HG02840 (cell line): Measurements from ENCODE around the gene SGSH.
"Not testable (repeated sequence)": the region's sequence is repeated elsewhere in the genome, so short reads cannot be mapped to it uniquely, and the experiment has no call there.

Experiments used
- ATAC-seq: cut with Tn5 transposase; IDR thresholded peaks from one replicate; pipeline ENCODE4 v1.9.1; 2021; ENCODE audit warnings: mild to moderate bottlenecking, moderate library complexity, moderate number of reproducible peaks; ENCODE audit not compliant: unreplicated experiment, low FRiP score

SGSH gene

DNA sequence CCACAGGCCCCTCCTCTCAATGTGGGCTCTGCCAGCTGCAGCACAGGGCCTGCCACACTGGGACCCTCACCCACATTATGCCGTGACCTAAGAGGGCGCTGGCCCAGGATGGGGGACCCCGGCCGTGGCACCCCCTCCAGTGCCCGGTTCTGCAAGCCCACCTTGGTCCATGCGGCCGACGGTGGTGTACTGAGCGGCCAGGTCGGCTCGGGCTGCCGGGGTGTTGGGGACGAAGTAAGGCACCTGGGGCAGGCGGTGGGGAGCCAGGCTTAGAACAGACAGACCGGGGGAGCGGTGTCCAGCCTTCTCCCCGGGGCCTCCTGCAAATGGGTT lies 6.5 kb downstream of the SGSH start:
- ATAC-seq: no peak

DNA sequence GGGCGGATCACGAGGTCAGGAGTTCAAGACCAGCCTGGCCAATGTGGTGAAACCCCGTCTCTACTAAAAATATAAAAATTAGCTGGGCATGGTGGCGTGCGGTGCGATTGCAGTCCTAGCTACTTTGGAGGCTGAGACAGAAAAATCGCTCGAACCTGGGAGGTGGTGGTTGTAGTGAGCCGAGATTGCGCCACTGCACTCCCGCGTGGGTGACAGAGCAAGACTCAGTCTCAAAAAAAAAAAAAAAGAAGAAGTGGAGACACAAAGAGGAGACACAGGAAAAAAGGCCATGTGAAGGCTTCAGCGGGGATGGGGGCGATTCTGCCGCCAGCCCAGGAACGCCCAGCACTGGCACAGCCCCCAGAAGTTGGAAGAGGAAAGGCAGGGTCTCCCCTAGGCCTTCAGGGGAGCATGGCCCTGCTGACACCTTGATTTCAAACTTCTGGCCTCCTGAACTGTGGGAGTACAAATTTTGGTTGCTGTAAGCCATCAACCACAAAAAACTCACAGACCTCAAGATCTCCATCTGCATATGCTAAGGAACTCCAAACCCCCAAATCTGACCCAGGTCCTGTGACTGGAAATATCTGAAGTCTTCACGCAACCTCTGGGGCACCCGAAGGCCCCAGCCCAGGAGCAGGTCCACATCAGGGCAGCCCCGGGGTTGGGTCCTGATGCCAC lies 7.0 kb downstream of the SGSH start:
- ATAC-seq: no peak

DNA sequence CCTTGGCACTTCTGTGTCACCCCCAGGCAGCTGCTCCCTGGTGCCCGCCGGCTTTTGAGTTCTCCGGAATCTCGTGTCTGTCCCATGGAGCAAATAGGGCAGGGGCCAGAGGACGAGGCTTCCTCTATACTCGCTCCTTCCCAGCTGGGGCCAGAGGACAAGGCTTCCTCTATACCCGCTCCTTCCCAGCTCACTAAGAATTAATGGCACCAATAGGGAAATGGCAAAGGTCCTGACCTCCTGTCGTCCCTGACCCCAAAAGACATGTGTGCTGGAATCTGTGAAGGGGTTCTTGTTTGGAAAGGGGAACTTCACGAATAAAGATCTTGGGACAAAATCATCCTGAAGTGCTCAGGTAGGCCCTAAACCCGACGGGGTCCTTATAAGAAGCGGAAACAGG lies 7.6 kb downstream of the SGSH start:
- no peak for ATAC-seq

DNA sequence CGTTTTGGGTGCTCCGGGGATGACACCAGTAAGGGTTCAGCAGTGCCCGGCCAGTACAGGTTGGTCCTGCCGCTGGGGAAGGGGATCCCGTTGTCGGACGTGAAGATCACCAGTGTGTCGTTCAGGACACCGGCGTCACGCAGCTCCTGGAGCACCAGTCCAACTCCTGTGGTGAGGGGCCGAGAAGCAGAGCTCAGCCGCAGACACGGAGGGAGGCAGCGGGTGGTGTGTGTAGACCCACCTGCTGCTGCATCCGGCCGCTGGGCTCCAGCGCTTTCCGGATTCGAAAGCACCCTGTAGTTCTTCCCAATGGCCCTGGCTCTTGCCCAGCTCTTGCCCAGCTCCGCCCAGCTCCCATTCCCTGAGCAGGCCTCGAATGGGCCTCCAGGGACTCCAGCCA lies 8.0 kb downstream of the SGSH start:
- no peak for ATAC-seq

DNA sequence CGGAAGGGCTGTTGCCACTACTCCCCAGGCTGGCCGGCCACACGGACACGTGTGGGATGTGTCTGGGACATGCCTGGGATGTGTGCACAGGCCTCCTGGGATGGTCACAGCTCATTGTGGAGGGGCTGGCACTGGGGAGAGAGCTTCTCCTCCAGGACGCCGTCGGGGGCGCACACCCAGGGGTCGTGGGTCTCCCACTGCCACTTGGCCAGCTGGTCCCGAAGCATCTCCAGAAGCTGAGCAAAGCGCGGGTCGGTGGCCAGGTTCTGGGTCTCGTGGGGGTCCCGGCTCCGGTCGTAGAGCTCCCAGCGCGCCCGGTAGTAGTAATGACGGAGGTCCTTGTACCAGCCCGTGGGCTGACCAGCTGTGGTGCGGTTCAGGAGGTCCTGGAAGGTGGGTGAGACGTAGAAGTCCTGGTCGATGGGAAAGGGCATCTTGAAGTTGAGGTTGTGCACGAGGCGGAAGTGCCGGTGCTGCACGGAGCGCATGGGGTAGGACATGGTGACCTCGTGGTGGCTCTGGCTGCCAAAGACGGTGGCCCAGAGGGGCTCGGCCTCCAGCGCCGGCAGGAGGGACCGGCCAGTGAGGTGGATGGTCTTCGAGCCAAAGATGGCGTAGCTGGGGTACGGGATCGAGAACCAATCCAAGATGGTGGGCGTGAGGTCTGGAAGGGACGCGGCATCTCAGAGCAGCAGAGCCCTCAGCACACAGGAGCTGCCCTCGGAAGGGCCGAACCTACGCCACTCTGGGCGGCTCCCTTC lies 9.6 kb downstream of the SGSH start:
- ATAC-seq: no peak

DNA sequence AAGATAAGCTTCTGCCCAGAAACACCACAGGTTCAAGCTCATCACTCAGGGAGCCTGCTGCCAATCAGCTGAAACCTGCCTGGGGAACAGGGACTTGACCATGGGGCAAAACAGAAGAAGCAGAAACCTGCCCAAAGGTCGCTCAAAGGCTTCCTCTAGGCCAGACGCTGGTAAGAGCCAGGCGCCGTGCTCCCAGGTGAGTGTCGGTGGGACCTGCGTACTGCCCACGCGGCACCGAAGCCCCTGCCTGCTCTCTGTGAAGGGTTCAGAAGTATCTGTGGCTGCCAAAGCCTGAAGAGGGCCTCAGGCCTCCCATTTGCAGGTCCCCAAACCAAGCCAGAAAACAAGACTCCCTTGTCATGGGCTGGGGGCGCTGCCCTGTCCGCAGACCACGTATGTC lies 10.4 kb downstream of the SGSH start:
- no peak for ATAC-seq

DNA sequence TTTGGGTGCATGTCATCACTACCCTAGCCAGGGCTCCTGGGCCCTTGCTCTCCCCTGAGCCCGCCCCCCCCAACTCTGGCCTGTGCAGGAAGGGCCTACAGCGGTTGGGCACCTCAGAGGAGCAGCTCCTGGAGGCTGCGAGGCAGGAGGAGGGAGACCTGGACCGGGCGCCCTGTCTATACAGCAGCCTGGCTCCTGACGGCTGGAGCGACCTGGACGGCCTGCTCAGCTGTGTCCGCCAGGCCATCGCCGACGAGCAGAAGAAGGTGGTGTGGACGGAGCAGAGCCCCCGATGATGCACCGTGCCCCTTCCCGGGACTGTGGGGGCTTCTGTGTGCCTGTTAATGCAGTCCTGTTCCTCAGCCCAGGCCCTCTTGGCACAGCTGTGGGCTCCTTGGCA lies 12.1 kb downstream of the SGSH start:
- ATAC-seq: no peak

DNA sequence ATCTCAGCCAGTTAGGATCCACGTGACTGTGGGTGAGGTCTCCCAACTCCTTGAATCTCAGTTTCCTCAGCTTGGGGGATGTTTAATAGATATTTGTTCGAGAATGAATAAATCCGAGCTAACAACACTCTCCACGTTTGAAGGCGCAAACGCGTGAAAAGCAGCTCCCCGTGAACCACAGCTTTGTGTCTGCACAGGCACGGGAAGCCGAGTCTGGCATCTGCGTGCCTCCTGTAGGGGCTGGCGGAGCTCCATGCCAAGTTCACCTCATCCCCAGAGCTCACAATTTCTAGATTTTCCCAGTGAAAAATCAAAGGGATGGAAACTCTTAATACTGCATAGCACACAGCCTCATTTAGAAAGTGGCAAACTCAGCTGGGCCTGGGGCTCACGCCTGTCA lies 14.3 kb downstream of the SGSH start:
- ATAC-seq: no peak

DNA sequence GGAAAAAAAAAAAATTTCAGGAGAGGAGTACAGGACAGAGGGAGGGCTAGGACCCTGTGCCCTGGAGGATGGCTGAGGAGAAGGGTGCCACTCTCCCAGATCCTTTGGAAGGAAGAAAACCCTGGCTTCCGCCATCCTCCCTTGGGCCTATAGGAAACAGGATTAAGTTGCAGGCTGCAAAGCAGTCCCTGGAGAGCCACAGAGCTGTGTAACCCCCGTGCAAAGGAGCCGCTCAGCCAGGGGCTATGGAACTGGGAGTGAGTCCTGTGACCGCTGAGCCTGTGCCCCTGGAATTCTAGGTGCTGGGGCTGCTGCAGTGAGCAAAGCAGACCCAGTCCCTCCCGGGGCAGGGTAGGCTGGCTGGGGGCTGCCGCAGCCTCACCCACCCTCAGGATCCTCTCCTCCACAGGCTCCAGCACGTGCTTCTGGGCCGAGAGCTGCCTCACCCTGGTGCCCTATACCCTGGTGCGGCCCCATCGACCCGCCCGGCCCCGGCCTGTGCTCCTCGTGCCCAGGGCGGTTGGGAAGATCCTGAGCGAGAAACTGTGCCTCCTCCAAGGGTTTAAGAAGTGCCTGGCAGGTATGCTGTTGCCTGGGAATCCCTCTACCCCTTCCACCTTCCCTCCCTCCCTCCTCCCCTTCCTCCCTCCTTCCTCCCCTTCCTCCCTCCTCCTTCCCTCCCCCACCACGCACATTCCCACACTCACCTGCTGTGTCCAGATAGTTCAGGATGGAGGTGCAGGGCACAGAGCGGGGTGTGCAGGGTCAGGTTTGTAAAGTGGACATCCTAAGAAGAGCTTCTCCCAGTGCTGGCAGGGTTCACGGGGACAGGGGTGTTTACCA lies 15.3 kb downstream of the SGSH start:
- ATAC-seq: no peak

DNA sequence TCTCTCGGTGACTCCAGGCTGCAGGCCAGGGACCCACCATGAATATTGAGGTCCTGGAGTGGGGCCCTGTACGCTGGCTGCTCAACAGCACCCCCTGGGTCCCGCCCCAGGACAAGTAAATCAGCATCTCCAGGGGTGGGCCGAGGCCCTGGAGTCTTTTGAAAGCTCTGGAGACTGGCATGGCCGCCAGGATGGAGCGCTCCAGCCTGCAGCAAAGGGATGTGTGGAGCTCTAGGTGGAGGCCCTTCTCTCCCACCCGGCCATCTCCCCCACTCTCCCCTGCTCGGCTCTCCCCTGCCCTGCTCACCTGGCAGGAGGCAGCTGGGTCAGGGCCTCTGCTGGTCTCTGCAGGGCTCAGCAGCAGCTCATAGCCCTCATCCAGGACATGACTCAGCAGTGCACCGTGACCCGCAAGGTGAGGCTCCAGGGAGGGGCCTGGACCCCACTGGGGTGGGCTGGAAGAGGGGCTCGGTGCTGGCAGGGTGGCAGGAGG lies 16.6 kb downstream of the SGSH start:
- no peak for ATAC-seq

DNA sequence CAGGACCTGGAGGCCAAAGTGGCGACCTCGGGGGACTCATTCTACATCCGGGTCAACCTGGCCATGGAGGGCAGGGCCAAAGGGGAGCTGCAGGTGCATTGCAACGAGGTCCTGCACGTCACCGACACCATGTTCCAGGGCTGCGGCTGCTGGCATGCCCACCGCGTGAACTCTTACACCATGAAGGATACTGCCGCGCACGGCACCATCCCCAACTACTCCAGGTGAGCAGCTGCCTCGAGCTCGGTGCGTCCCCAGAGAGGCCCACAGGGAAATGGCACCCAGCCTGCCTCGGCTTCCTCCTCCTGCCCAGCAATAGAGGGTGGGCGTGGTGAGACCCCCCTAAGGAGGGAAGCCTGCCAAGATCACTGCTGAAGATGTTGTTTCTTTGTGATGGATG lies 17.9 kb downstream of the SGSH start:
- ATAC-seq: no peak

DNA sequence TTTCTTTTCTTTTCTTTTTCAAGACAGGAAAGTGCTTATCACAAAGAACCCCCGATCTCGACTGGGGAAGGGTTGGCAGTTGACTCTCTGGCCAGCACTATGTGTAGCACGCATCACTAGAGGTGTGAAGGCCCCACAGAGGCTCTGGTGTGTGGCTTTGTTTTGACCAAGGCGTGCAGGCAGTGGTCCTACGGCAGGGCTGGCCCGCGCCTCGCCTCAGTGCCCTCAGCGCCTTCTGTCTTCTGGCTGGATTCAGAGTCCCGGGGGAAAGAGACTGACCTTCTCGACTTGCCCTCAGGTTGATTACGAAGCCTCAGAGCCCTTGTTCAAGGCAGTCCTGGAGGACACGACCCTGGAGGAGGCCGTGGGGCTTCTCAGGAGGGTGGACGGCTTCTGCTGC lies 18.7 kb downstream of the SGSH start:
- ATAC-seq: no peak

DNA sequence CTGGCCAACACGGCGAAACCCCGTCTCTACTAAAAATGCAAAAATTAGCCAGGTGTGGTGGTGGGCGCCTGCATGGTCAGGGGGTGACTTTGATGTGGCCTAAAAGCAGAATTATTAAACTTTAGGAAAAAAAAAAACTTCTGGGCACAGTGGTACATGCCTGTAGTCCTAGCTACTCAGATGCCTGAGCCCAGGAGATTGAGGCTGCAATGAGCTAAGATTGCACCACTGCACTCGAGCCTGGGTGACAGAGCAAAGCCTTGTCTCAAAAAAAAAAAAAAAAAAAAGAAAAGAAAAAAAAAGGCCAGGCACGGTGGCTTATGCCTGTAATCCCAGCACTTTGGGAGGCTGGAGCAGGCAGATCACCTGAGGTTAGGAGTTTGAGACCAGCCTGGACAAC lies 20.8 kb downstream of the SGSH start:
- ATAC-seq: not testable (repeated sequence)

DNA sequence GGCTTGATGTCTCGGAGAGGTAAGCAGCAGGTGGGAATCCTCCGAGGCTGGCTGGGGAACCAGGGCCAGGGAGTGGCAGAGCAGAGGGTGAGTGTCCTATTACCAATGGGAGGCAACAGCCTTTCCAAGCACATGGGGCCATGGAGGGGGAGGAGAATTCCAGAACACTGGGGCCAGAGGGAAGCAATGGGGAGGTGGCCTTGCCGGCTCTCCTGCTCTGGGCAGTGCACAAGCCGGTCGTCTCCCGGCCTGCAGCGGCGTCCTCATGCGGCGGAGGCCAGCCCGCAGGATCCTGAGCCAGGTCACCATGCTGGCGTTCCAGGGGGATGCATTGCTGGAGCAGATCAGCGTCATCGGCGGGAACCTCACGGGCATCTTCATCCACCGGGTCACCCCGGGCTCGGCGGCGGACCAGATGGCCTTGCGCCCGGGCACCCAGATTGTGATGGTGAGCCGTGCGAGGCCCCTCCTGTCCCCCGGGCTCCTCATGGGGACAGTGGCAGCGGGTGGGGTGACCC lies 21.9 kb downstream of the SGSH start:
- ATAC-seq: no peak

DNA sequence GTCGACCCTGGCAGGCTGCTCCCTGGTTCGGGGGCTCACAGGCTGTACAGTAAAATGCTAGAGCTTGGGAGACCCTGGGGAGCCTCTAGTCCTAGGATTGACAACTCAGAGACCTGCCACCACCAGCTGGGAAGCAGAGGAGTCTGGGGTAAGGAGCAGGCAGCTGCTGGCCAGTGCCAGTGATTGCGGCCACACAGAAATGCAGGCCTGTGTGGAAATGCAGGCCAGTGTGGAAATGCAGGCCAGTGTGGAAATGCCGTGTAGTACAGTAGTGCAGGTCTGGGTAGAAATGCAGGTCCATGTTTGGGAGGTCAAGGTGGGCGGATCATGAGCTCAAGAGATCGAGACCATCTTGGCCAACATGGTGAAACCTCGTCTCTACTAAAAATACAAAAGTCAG lies 23.5 kb downstream of the SGSH start:
- ATAC-seq: no peak

DNA sequence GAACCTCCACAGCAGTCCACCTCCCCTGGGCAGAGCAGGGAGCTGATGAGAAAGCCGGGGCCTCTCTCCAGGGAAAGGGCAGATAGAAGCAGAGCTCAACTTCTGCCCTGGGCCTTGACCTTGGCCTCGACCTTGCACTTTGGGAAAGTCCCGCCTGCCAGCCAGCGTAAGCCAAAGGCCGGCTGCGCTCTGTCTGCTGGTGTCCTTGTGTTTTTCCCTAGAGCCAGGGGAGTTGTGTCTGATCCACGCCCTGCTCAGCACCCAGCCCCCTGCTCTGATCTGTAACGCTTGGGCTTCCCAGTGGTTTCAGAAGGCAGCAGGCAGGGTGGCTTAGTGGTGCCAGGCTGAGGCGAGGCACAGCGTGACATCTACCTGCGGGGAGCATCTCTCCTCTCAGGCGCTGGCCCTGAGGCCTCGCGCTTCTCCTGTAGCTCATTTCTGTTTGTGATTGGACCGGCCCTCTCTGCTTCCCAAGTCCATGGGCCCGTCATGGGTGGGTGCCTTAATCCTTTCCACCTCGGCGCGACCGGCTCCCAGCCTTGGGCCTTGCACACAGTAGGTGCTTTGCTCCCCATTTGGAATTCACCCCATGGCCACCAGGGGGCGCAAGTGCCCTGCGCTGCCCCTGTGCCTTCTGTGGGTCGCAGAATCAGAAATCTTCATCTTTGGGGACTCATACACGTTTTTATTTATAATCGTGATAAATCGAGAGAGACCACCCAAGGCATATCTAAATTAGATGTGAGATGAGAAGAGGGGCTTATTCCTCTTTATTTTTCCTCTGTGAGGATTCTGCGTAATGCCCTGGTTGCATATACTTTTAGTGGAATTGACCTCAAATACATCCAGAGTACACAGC lies 24.2 kb downstream of the SGSH start:
- ATAC-seq: no peak

DNA sequence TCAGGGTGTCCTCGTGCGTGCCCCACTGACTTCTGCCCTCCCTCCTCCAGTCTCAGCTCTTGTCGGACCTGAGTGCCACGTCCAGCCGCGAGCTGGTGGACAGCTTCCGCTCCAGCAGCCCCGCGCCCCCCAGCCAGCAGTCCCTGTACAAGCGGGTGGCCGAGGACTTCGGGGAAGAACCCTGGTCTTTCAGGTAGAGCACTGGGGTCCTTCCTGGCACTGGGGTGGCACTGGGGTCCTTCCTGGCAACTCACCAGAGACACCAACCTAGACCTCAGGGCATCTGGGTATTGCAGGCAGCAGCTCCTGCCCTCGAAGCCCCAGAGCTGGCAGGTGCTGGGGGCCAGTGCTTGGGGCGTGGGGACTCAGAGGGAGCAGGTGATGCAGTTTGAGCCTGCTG lies 25.0 kb downstream of the SGSH start:
- no peak for ATAC-seq

DNA sequence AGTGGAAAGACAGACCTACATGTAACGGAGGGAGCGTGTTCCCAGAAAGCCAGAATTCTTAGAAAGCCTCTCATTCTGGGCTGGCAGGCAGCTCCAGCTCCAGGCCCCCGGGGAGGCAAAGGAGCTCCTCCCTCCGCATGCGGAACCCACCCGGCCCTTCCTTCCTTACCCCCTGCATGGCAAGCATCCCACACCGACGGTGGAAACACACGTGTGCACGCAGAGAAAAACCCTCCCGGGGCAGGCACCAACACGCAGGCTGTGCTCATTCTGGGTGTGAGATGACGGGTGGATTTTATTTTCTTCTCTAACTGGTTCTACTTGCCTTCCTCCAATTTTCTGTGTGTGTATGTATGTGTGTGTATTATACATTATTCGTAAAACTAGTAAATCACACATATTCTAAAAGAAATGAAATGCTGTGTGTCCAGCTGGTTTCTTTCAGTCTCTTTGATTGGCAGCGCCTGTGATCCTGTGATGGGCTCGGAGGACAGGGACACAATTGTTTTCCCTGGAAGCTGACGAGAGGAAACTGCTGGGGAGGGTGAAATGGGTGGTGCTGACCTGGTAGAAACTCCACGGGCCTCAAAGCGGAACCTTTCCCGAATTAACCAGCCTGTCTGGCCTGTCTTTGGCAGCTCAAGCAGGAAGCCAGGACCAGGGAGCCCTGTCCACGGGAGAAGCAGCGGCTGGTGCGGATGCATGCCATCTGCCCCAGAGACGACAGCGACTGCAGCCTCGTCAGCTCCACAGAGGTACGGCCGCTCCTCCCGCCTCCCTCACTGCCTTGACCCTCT lies 28.1 kb downstream of the SGSH start:
- no peak for ATAC-seq

DNA sequence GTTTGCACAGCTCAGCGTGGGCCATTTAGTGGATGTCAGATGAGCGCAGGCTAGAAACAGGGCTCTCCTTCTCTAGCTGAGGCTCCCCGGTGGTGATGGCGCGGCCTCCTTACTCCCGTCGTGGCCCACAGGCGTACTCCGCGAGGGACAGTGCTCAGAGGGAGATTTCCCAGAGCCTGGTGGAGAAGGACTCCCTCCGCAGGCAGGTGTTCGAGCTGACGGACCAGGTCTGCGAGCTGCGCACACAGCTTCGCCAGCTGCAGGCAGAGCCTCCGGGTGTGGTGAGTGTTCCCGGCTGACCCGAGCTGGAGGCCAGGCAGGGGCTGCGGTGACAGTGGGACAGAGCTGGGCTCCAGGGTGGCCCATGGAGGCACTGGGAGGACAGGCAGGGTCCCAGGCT lies 28.9 kb downstream of the SGSH start:
- no peak for ATAC-seq
